ENCODE data around the gene PLXNA2.

Gene PLXNA2

GRCh38 chr1:208264469-208265121 lies 20.4 kb upstream of the PLXNA2 start:
- no peak for ATAC-seq

DNA sequence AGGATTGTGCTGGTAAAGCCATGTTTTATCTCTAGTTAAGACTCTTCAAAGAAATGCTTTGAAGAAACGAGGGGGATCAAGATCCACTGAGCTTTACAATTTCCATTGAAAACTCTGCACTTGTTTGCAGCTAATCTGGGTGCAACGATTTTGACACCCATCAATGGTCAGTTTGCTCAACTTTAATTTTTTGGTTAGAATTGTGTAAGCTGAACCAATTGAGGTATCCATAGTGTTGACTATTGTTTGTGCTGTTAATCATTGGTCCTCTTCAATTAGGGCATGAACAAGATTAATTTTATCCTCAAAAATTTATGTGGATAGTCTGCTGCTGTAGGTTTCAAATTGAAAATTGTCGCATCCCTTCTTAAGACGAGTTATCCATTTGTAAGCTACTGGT lies 17.7 kb upstream of the PLXNA2 start:
- no peak for ATAC-seq

- no peak for ATAC-seq
Observed at GRCh38 chr1:208258277-208258676, 14.1 kb upstream of the PLXNA2 start.

- ATAC-seq, result no peak
Observed at GRCh38 chr1:208257351-208257750, 13.2 kb upstream of the PLXNA2 start.

DNA sequence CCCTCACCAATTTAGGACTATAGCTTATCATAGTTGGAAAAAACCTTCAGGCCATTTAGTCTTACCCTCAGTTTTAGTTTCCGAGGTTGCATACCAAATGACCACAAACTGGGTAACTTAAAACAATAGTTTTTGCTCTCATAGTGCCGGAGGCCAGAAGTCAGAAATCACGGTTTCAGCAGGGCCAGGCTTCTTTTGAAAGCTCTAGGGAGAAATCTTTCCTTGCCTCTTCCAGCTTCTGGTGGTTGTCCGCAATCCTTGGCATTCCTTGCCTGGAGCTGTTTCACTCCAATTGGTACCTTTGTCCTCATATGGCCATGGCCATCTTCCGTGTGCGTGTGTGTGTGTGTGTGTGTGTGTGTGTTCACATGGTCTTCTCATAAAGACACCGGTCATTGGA lies 12.4 kb upstream of the PLXNA2 start:
- no peak for ATAC-seq

- ATAC-seq, result no peak
Observed at GRCh38 chr1:208256091-208256490, 11.9 kb upstream of the PLXNA2 start.

DNA sequence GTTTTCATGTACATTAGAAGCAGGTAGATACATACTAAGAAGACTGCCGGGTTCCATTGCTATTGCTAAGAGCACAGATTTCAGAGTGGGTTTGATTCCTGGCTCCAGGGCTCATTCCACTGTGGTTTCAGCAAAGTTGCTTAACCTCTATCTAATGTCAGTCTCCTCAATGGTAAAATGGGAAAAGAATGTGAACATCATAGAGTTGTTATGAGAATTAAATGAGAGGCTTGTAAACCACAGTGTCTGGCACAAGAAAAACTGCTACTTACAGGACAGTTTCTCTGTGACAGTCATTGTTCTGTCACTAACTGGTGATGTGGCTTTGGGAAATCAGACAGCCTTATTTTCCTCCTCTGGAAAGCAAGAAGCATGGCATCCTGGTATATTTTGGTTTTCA lies 10.7 kb upstream of the PLXNA2 start:
- no peak for ATAC-seq

GRCh38 chr1:208254376-208254775 lies 10.2 kb upstream of the PLXNA2 start:
- ATAC-seq, result no peak

- ATAC-seq, result no peak
Observed at GRCh38 chr1:208252836-208253576, 8.8 kb upstream of the PLXNA2 start.

DNA sequence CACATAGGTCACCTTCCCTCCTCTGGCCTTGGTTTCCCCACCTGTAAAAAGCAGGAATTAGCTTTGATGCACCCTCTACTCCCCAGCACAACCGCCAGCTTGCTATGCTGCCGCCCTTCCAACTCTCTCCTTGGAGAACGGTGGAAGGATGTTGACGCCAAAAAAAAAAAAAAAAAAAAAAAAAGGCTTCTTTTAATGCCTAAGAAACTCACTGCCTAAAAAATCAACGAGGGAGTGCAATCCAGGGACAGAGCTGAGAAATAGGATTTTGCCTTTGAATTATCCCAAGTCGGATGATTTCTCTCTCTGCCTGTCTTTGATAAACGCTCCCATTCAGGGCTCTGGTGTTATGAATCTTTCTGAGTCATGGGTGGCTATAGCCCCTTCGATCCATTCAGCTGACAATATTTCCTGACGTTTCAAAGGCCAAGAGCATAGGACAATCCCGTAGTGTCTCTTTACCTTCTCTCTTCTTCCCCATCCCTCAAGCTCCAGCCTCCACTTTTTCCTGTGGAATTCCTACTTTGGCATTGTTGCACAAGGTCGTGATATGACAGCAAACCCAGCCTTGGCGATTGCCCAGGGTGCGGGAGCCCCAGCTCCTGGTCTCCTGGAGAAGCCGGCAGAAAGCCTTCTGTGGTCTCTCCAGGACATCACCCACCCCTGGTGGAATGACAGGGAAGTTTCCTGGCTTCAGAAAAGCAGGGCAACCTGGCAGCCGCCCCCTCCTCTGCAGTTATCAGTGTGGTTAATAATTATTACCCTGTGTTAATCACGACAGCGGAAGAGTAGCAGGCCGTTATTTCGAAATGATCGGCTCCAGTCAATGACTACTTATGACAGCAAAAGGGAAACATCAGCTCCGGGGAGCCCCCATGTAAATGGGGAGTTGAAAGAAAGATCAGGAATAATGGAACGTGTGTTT lies 8.0 kb upstream of the PLXNA2 start:
- no peak for ATAC-seq

GRCh38 chr1:208251015-208251414 lies 6.8 kb upstream of the PLXNA2 start:
- ATAC-seq, result no peak

GRCh38 chr1:208250613-208251012 lies 6.4 kb upstream of the PLXNA2 start:
- ATAC-seq, result no peak

GRCh38 chr1:208248991-208249696 lies 5.0 kb upstream of the PLXNA2 start:
- ATAC-seq, result no peak

DNA sequence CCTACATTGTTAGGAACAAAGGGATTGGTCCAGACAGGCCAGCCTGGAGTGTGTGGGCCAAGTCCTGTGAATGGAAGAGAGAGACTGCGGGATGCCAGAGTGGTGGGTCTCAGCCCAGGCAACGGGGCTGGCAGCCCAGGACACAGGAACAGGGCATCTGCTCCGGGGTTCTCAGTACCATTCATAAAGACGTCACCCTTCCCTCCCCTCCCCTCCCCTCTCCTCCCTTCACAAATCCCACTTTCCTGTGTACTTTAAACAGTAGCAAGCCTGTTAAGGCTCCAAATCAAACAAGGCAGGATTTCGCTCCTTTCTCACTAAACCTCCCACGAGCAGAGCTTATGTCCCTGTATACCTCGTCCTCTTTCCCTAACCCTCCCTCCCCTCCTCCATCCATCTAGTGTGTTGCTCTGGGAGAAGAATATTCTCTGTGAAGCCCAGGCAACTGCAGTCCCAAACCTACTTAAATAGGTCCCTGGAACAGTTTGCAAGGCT lies 4.2 kb upstream of the PLXNA2 start:
- no peak for ATAC-seq

GRCh38 chr1:208247696-208248095 lies 3.5 kb upstream of the PLXNA2 start:
- ATAC-seq, result no peak

DNA sequence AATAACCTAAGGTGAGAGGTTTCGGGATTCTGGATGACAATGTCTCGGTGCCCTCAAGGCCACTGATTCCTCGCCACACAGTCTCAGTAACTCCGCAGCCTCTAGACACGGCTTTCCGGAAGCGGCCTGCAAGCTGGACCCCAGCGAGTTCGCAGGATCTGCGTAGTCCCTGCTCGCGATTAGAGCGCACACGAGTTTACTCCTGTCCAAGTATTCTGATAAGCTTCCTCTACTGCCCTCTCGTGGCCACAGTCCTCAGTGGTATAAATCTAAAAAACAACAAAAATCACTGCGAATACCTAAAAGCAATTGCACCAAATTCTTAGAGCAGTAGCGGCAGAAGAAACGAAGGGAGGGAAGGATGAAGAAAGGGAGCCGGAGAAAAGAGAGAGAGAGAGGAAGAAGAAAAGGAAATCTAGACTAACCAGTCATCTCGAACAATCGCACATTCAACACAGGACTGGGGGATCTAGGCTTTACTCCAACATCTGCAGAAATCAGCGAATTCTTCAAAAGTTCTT lies 1.1 kb upstream of the PLXNA2 start:
- ATAC-seq, result peak; percentile 65 to 72

- no peak for ATAC-seq
Observed at GRCh38 chr1:208243527-208243966, 637 bp downstream of the PLXNA2 start.

GRCh38 chr1:208242941-208243526 lies 1.1 kb downstream of the PLXNA2 start:
- no peak for ATAC-seq

GRCh38 chr1:208242146-208242545 lies 2.0 kb downstream of the PLXNA2 start:
- ATAC-seq, result no peak

GRCh38 chr1:208241512-208241911 lies 2.7 kb downstream of the PLXNA2 start:
- no peak for ATAC-seq

- no peak for ATAC-seq
Observed at GRCh38 chr1:208240662-208241355, 3.4 kb downstream of the PLXNA2 start.
